ENCODE results near the gene PYDC2.

DNA sequence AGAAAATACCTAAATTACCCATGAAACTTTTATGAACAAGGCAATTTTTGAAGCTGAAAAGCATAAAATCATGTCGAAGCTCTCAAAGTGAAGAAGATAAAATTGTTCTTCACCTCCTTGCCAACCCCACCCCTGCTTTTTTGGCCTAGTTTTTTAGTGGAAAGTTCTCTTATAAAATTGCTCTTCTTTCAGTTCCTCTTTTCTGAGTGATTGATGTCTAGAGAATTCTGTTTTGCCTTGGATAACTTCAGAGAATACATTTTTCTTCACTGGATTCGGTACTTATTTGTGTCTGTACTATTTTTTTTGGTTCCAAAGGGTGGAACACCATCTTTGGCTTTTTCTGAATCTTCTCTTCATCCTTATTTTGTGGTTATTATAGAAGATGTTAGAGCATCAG, 25.0 kb upstream of the PYDC2 start:
- TF ChIP-seq CTCF (IDR thresholded peaks at IDR 0.05; ENCODE audit: insufficient read depth, low read length) (no peak), POLR2AphosphoS5 (IDR thresholded peaks at IDR 0.05; ENCODE audit: low read depth) (no peak), REST (IDR thresholded peaks at IDR 0.05; ENCODE audit: insufficient replicate concordance, low read depth) (no peak), SPI1 (IDR thresholded peaks at IDR 0.05; ENCODE audit: borderline replicate concordance, low read depth) (peak; percentile 66)

Data from HL-60 (cell line).